CD4-positive, alpha-beta T cell treated with Interferon alpha-2 for 1 hour (primary cell): ENCODE data around the gene EPS15.
"Not testable (repeated sequence)": the region's sequence is repeated elsewhere in the genome, so short reads cannot be mapped to it uniquely, and the experiment has no call there.

Source experiments
- DNase-seq, 2 donors: peaks; one replicate each; pipeline ENCODE4 v3.0.0-alpha.2; 2020 to 2022

Gene EPS15

DNA sequence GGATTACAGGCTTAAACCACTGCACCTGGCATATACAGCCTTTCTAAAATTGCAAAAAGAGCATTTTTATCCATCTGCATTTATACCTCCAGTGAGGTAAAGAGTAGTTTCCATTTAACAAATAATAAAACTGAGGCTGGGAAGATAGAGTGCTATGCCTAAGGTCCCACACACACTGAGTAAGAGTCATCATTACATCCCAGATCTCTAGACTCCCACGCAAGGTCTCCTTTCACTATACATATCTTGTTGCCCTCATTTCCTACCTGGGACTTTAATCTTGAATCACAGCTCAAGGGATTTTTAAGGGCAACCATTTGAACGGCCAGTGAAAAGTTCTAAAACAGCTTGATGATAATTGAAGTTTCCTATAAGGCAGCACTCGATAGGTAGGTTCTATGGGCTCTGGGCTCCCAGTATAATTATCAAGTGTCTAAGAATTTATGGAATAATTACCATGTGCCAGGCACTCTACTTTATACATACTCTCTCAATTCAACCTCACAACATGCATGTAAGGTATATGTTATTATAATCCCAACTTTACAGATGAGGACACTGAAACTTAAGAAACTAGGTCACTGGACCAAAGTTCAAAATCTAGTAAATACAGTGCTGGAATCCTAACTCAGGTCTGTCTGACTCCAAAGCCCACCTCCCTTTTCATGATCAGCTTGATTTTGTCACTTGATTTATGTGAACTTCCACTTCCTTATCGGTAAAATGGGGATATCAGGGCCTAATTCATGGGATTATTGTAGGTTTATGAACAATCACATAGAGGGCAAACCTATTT is 23.3 kb upstream of the EPS15 start:
- DNase-seq: no peak

DNA sequence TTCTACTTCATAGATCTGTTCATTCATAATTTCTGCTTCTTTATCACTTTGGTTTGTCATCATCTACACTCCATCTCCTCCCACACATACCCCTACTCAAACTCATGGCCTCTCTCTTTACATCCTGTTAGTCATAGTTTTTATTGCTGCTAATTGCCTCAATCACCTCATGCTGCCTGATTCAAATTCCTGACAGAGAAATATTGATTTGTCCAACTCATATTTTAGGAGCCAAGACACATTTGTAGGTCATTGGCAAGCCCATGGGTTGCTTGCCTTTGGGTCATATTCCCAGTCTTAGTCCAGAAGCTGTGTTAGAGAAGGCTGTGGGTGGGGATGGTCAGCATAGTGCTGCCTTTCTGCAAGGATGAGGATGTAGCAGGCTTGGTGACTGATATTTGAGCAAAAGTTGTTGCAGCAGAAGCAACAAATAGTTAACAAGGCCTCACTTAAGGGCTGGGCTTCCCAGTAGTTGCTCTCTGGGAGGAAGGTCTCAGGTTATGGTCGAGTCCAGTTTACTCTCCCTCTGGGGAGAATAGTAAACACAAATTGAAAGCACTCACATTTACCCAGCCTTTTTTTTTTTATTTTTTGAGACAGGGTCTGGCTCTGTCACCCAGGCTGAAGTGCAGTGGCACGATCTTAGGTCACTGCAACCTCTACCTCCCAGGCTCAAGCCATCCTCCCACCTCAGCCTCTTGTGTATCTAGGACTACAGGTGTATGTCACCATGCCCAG is 22.4 kb upstream of the EPS15 start:
- no peak for DNase-seq

DNA sequence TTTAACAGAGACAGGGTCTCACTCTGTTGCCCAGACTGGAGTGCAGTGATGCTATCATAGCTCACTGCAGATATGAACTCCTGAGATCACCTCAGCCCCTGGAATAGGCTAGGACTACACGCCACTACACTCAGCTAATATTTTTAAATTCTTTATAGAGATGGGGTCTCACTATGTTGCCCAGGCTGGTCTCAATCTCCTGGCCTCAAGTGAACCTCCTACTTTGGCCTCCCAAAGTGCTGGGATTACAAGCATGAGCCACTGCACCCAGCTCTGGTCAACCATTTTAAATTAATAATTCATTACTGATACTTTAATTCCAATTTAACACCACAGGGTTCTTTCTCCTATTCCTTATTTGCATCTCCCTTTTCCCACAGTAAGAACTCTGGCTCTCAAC is 18.5 kb upstream of the EPS15 start:
- no peak for DNase-seq

DNA sequence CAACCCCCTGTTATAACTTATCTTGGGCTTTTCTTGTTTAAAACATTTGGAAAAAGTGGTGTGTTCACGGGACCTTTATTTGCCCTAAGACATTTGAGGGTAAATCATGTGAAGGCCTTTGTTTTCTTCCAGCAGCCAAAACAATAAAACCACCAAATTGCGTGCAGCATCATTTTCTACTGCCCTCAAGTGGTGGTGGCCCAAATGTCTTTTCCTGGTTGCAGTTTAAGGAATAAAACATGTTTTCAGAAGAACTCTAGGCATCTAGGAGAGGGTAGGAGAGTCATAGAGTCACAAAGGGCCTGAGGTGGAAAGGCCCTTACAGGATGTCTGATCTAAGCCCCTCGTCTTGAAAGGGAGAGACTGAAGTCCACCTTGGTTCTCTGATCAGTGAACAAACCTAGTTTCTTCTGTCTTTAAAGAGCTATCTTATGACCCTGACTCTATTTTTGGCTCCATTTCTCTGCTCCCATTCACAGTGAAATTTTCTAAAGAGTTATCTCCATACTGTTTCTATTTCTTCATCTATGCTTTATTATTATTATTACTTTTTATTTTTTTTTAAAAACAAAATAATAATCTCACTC is 16.0 kb upstream of the EPS15 start:
- DNase-seq: peak; percentile 25 to 61

DNA sequence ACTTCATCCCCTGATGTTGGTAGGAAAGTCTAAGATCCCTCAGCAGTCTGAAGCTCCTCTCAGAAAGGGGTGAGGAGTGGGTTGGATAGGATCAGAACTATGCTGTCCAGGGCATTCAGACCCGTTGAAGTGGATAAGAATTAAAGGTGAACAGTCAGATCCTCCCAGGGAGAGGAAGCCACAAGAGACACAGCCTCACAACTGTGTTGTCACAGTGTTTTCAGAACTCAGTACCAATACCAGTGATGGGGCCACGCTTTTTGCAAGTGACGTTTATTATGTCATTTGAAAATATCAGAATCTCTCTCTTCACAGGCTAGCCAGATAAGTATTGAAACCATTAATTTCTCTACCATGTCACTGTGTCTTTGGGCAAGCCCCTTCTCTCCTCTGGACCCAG is 15.4 kb upstream of the EPS15 start:
- DNase-seq: no peak

DNA sequence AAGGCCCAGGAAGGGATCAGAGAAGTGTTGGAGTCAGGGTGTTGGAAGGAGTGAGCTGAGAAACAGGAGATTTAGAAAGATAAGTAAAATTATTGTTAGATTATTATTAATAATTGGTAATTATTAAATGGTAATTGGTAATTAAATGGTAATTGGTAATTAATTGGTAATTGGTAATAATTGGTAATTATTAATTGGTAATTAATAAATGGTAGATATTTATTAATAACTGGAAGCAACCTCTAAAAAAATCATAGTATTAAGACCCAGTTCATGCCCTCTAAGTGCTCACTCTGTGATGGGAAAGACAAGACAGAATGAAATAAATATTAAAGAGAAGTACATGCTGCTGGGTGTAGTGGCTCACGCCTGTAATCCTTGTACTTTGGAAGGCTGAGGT is 13.8 kb upstream of the EPS15 start:
- no peak for DNase-seq

DNA sequence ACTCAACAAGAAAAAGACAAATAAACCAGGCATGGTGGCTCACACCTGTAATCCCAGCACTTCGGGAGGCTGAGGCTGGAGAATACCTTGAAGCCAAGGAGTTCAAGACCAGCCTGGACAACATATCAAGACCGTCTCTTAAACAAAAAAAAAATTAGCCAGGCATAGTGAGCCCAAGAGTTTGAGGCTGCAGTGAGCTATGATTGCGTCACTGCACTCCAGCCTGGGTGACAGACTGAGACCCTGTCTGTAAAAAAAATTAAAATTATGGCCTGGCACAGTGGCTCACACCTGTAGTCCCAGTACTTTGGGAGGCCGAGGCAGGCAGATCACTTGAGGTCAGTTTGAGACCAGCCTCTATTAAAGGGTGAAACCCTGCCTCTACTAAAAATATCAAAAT is 11.4 kb upstream of the EPS15 start:
- DNase-seq: not testable (repeated sequence)

DNA sequence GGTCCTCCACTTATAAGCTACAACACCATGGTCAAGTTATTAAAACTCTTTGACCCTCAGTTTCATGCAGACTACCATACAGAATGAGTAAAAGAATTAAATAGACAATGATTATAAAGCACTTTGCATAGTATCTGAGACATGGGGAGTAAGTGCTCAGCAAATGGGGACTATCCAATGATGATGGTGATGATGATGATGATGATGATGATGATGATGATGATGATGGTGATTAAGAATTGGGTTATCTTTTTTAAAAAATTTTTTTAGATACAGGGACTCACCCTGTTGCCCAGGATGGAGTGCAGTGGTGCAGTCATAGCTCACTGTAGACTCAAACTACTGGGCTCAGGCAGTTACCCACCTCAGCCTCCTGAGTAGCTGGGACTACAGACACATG is 8.1 kb upstream of the EPS15 start:
- no peak for DNase-seq

DNA sequence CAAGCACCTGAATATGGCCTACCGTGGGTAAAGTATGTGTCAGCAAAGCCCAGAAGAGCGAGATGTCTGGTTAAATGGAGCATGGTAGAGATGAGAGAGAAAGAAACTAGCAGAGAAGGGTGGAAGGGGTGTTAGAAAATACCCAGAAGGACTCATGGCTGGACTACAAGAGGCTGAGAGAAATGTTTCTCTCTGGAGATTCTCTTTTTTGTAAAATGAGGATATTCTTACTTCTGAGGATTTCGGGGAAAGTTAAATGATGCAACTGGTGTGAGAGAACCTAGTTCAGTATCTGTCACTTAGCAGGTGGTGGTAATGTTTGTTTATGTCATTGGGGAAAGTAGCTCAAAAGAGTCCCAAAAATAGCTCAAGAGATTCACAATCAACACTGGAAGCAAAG is 7.2 kb upstream of the EPS15 start:
- DNase-seq: no peak

DNA sequence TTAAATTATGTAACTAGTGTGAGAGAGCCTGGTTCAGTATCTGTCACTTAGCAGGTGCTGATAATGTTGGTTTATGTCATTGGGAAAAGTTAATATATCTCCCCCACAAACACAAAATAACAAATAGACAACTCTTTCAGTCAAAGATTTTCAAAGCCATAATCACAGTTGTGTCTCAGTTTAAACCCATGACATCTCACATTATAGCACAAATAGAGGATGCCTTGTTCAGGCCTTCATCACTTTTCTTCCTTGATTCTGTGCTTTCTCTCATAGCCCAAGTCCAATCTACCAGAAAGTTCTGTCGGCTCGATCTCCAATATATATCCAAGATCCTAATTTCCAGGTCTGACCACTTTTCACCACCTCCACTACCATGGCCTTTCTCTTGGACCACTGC is 6.2 kb upstream of the EPS15 start:
- no peak for DNase-seq

DNA sequence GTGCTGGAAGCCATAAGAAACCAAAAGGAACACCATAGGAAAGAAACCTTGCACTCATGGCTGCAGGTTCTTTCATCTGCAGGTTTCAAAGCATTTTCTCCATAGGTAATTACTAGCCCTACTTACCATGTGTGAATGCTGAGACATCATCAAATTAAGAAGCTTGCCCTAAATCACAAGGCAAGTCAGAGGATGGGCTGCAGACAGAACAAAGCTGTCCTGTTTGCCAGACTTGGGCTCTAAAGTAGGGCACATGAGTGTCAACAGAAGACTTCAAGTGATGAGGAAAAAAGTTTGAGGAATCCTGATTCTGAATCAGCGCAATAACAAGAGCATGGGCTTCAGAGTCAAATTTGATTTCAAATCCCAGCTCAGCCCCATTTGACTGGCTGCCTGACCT is 5.8 kb upstream of the EPS15 start:
- DNase-seq: no peak

DNA sequence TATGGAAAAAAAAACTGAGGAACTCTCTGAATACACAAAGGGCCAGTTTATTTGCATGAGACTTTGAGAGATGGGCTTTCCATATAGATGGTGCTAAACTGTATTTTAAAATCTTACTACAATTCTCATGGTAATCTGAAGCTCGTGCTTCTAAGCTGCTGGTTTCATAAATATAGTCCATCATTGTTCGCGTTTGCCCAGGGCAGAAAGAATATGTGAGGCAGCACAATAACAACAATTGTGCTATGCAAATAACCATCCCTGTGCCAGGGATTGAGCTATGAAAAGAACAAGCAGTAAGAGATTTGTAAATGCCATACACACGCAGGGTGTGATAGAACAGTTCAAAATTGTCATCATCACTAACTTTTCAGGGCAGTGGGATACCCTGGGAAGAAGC is 4.9 kb upstream of the EPS15 start:
- DNase-seq: no peak

DNA sequence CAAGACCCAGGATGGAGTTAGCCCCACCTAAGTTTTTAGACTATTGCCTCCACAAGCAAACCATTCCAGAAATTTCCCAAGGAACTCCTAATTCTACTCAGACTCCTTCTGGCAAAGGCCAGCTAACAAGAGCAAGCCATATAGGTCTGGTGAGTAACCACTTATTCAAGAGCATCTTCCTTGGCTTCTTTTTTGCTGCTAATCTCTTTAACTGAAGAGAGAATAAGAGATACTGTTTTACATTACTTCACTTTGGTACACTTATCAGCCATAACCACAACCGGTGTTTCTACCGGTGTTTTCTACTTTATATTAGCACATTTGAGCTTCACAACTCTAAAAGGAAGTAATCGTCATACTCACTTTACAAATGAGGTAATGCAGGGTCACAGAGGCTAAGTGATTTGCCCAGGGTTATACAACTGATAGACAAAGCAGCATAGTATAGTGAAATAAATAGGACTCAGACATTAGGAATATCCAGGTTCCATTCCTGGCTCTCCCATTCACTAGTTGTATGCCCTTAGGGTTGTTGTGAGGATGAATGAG is 1.7 kb upstream of the EPS15 start:
- DNase-seq: peak in 1 of 2 donors; percentile 71

DNA sequence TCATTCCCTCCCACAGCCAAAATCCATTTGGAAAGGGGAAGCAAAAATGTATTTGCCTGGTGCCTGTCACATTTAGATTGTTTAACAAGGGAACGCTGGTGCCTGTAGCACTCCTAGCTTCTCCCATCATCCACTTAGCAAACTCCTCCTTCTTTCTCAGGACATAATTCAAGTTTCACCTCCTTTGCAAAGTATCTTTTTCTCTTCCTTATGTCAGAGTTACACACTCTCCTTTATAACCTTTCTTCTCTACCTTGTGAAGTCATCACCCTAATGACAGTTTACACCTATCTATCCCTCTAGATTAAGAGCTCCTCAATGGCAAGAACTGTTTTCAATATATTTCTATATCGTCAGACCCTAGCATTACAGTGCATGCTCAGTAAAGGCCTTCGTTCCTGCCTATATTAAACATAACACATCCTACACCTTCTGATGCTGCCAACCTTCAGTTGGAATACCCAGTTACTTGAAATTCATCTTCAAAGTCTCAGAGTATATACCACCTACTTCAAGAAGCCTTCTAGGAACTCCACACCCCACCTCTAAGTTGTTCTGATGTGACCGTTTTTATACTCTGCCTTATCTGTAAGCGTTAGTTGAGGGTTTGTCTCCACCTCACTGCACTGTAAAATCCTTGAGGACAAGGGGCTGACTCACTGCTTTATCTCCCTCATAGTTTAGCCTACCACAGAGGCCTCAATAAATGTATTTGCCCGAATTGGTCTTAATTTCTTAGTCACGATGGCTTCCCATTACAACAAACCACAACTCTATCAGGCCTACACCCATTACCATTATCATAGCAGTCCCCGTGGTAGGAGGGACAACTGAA is 1.0 kb upstream of the EPS15 start:
- peak in 1 of 2 donors; percentile 37 for DNase-seq

DNA sequence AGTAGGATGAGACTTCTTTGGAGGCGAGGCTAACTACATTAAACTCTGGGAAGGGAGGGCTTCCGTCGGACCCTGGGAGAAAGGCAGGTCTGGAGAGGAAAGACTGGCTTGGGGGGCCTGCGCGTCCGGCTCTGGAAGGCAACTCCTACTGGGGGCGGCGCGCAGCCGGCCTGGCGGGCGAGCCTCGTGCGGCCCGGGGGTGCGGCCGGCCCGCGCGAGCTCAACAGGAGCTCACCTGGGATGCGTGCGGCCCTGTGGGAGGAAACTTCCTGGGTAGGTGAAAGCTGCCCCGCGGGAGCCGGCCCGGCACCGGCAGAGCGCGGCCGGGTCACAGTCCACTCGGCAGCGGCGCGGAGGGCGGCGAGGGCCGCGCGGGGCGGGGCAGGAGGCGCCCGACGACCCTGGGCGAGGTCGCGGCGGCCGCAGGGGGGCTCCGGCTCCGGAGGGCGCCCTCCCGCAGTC is 449 bp downstream of the EPS15 start:
- peak in 1 of 2 donors; percentile 50 for DNase-seq

DNA sequence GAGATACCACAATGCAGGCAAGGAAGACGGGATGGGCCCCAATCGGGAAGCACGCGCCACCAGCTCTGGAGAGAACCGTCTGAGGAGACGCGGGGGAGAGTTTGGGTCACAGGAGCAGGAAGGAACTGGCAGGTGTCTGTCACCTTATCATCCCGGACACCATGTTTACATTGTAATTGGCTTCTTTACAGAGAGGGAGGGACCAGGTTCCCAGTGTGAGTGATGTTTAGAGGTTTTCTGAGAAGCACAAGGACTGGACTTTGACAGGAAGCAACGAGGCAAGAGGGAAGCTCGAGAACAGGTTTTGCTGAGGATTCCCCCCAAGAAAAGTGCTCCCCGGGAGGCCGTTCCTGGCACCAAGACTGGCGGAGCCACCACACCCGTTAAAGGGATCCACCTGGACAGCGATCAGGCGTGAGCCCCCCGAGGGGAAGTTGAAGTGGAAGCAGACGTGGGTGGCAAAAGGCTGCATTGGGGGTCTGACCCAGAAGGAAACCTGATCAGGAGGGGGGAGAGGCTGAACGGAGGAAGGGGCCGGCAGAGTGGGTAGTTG is 957 bp downstream of the EPS15 start:
- peak; percentile 54 to 79 for DNase-seq

DNA sequence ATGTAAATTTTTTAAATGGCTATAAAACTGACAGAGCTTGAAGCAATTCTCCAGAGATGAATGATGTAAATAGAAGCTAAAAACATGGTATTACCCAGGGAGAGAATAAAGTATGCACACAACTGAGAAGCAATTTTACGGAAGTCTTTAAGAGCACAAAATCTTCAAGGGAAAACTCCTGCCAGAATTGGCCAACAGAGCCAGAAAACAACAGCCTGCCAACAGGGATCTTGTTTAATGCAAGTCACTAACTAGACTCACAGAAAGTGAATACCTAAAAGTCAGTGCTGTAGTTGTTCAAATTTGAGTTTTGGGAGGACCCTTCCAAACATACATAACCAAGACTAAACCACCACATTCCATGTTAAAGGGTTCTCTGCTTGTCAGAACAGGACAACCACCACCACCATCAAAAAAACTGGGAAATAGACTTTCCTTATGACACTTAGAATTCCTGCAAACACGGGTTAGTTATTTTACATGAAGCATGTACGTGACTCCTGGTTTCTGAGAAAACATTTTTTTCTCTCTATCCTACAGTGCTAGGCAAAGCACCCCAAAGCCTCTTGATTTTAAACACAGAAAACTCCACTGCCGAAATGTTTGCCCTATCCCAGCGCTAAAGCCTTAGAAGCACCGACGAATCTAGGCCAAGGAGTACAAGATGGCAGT is 1.6 kb downstream of the EPS15 start:
- no peak for DNase-seq

DNA sequence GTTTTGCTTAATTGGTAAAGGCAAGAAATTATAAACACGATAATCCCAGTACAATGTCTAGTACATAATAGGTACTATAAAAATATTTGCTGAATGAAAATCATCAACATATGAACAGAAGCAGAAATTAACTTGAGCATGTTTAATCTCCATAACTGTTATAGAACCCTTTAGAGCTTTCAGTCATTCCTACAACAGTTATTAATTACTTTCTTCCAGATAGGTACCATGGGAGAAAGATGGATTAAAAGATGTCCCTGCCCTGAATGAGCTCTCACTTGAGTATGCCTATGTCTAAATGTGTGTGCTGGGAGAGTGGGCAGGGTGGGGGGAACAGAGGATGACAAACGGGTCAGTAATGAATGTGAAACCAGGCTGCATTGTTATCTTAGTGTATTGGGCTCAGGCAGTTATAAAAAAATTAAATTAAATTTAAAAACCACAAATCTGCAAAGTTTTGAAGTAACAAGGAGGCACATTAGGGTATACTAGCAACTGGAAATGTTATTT is 2.4 kb downstream of the EPS15 start:
- peak in 1 of 2 donors; percentile 24 for DNase-seq

DNA sequence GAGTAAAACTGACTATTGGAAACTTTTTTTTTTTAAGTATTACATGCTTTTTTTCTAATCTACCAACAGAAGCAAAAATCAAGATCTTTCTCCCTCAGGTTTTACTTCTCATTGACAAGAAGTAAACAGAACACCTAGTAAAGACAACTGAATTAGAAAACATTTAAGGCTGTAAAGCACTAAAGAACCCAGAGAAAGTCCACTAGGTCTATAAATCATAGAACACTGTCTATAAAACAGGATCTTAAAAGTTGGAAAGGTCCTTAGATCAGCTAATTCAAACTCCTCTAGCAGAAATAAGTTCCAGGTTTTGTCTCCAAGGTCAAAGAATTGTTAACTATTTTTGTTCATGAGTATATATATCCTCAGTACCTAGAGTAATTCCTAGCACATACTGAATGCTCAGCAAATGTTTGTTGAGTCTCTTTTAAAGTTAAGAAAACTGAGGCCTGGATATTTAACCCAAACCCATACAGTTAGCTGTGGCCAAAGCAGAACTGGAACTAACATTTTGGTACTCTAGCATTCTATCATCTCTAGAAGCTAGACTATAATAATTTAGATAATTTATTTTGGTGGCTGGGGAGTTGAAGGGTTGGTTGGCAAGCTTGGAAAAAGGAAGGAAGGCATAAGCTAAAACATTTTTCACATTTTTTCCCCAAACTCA is 3.0 kb downstream of the EPS15 start:
- DNase-seq: no peak

DNA sequence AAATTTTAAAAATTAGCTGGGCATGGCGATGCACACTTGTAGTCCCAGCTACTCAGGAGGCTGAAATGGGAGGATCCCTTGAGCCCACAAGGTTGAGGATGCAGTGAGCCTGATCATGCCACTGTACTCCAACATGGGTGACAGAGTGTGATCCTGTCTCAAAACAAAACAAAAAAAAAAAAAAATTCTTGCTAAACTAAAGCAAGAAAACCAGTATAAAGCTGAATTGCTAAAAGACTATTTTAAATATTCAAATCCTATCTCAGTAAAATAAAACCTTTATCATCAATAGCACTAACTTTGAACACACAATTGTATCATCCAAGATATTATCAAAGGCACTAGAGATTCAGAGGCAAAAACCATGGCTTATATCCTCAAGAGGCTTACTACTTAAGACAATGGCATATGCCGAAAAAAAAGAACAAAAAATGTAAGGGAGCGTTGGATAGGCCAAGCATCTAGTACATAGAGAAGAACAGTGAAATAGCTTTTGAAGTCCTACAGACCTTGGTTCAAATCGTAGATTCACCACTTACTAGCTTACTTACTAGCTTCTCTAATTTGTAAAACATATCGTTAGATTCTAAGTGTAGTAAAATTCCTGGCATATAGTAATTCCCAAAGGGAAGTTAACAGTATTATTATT is 3.6 kb downstream of the EPS15 start:
- peak in 1 of 2 donors; percentile 26 for DNase-seq
